ENCODE measurements around the gene NCOA1.

Gene NCOA1

DNA sequence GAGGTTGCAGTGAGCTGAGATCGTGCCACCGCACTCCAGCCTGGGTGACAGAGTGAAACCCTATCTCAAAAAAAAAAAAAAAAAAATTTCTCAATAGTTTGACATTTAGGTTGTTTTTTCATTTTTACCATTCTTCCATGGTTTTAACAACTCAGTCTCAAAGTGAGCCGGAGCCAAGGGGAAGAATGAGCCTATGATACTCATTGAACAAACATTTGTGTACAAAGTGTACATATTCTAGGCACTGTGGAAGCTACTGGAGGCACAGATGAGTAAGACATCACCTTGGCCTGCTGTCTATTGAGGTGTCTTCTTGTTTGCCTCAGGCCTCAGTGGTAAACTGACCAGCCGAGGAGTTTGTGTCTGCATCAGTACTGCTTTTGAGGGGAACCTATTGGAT lies 324.1 kb downstream of the NCOA1 start:
- Histone ChIP-seq H3K27me3 (ENCODE audit: insufficient read depth, poor library complexity, severe bottlenecking) (no peaks in the 10 kb centered on the region), H3K27ac (replicated peaks) (no peak overlapping the region), H3K4me3 (replicated peaks; ENCODE audit: insufficient read depth, low read length) (no peak overlapping the region)
- DNase-seq (ENCODE audit: low read depth in 1 of 2, low spot score in 1 of 2): no peak
- TF ChIP-seq, protein P1, sequence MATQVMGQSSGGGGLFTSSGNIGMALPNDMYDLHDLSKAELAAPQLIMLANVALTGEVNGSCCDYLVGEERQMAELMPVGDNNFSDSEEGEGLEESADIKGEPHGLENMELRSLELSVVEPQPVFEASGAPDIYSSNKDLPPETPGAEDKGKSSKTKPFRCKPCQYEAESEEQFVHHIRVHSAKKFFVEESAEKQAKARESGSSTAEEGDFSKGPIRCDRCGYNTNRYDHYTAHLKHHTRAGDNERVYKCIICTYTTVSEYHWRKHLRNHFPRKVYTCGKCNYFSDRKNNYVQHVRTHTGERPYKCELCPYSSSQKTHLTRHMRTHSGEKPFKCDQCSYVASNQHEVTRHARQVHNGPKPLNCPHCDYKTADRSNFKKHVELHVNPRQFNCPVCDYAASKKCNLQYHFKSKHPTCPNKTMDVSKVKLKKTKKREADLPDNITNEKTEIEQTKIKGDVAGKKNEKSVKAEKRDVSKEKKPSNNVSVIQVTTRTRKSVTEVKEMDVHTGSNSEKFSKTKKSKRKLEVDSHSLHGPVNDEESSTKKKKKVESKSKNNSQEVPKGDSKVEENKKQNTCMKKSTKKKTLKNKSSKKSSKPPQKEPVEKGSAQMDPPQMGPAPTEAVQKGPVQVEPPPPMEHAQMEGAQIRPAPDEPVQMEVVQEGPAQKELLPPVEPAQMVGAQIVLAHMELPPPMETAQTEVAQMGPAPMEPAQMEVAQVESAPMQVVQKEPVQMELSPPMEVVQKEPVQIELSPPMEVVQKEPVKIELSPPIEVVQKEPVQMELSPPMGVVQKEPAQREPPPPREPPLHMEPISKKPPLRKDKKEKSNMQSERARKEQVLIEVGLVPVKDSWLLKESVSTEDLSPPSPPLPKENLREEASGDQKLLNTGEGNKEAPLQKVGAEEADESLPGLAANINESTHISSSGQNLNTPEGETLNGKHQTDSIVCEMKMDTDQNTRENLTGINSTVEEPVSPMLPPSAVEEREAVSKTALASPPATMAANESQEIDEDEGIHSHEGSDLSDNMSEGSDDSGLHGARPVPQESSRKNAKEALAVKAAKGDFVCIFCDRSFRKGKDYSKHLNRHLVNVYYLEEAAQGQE (IDR thresholded peaks at IDR 0.05; ENCODE audit: insufficient replicate concordance, low read depth): no peak
- TF ChIP-seq POLR2AphosphoS5 (IDR thresholded peaks at IDR 0.05; ENCODE audit: low read depth) (no peak), SPI1 (IDR thresholded peaks at IDR 0.05; ENCODE audit: borderline replicate concordance, low read depth) (no peak), GABPA (IDR thresholded peaks at IDR 0.05; ENCODE audit: low read depth) (no peak)
- TF ChIP-seq, protein P2, sequence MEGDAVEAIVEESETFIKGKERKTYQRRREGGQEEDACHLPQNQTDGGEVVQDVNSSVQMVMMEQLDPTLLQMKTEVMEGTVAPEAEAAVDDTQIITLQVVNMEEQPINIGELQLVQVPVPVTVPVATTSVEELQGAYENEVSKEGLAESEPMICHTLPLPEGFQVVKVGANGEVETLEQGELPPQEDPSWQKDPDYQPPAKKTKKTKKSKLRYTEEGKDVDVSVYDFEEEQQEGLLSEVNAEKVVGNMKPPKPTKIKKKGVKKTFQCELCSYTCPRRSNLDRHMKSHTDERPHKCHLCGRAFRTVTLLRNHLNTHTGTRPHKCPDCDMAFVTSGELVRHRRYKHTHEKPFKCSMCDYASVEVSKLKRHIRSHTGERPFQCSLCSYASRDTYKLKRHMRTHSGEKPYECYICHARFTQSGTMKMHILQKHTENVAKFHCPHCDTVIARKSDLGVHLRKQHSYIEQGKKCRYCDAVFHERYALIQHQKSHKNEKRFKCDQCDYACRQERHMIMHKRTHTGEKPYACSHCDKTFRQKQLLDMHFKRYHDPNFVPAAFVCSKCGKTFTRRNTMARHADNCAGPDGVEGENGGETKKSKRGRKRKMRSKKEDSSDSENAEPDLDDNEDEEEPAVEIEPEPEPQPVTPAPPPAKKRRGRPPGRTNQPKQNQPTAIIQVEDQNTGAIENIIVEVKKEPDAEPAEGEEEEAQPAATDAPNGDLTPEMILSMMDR (IDR thresholded peaks at IDR 0.05; ENCODE audit: insufficient read depth, low read length): no peak

DNA sequence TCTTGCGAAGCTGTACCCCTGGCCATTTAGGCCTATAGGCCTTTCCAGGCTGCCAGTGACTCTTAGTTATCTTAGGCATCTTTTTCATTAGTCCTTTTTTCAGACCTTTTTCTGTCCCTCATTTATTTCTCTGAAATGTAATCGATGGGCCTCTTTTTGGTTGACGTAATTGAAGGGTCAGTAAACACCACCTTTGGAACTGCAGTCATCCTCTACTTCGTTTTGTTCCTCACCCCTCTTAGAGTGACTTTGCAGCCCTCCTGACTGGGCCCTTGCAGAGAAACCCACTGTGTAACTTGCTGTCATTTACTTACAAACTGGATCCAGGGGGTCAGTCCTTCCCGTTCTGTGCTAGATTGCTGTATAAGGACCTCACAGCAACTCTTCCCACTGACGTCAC lies 325.4 kb downstream of the NCOA1 start:
- H3K4me3 ChIP-seq (replicated peaks; ENCODE audit: insufficient read depth, low read length): no peak overlapping the region
- DNase-seq (ENCODE audit: low read depth in 1 of 2, low spot score in 1 of 2): no peak
- H3K27me3 ChIP-seq (ENCODE audit: insufficient read depth, poor library complexity, severe bottlenecking): no peaks in the 10 kb centered on the region
- no peak for TF ChIP-seq POLR2AphosphoS5 (IDR thresholded peaks at IDR 0.05; ENCODE audit: low read depth)
- H3K27ac ChIP-seq (replicated peaks): no peak overlapping the region

DNA sequence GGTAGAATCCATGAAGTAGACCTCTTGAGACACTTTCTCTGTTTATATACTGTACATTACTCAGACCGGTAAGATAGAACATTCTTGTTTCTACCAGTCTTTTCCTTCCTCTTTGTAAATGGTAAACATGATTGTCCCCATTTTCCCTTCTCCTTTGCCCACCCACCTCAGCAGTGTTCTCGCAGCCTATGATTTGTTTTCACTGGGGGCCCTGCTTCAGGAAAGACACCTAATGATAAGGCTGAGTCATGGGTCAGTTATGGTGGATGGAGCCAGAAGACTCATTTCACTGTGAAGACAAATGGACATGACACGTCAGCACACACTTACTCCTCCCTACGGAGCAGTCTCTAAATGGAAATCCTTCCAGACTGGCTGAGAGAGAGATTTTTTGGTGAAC lies 325.8 kb downstream of the NCOA1 start:
- no peaks in the 10 kb centered on the region for H3K27me3 ChIP-seq (ENCODE audit: insufficient read depth, poor library complexity, severe bottlenecking)
- TF ChIP-seq, protein P2 (IDR thresholded peaks at IDR 0.05; ENCODE audit: insufficient read depth, low read length): no peak
- TF ChIP-seq POLR2AphosphoS5 (IDR thresholded peaks at IDR 0.05; ENCODE audit: low read depth): no peak
- TF ChIP-seq, protein P1 (IDR thresholded peaks at IDR 0.05; ENCODE audit: insufficient replicate concordance, low read depth): no peak

DNA sequence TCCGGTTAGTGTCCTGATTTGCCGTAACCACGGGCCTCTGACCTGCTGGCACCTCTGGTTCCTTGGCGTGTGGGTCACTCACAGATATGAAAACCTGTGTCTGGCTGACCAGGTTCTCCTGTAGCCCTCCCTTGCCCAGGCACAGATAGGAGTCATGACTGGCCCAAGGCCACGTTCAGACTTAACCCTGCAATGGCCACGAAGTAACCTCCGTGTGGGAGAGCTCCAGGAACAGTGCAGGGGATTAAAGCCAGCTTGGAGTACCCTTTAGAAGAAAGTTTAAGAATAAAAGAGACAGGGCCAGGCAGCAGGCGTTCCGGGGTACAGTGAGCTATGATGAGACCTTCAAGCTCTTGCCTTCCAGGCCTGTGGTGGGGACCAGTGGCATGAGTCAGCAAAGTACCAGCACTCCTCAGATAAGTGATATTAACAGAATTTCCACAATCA lies 327.7 kb downstream of the NCOA1 start:
- TF ChIP-seq, protein P2 (IDR thresholded peaks at IDR 0.05; ENCODE audit: insufficient read depth, low read length): no peak
- TF ChIP-seq, protein P1 (IDR thresholded peaks at IDR 0.05; ENCODE audit: insufficient replicate concordance, low read depth): no peak
- TF ChIP-seq POLR2AphosphoS5 (IDR thresholded peaks at IDR 0.05; ENCODE audit: low read depth): no peak
- TF ChIP-seq GABPA (IDR thresholded peaks at IDR 0.05; ENCODE audit: low read depth): no peak
- no peak for TF ChIP-seq SPI1 (IDR thresholded peaks at IDR 0.05; ENCODE audit: borderline replicate concordance, low read depth)
- no peak for DNase-seq (ENCODE audit: low read depth in 1 of 2, low spot score in 1 of 2)

More for the DNA sequence above, 325.8 kb downstream of the NCOA1 start:
- no peak overlapping the region for H3K27ac ChIP-seq (replicated peaks)
- no peak overlapping the region for H3K4me3 ChIP-seq (replicated peaks; ENCODE audit: insufficient read depth, low read length)
- DNase-seq (ENCODE audit: low read depth in 1 of 2, low spot score in 1 of 2): no peak

More for the DNA sequence above, 327.7 kb downstream of the NCOA1 start:
- H3K27me3 ChIP-seq (ENCODE audit: insufficient read depth, poor library complexity, severe bottlenecking): no peaks in the 10 kb centered on the region
- H3K4me3 ChIP-seq (replicated peaks; ENCODE audit: insufficient read depth, low read length): no peak overlapping the region
- no peak overlapping the region for H3K27ac ChIP-seq (replicated peaks)

All from HL-60 (cell line).